H4 (cell line): ENCODE measurements around the gene SPATS2. TPM values are rescaled to one million over a fixed set of nuclear protein-coding genes. Genes with fewer than 3 reads are reported as not detected.
"Not testable (repeated sequence)": the region's sequence is repeated elsewhere in the genome, so short reads cannot be mapped to it uniquely, and the experiment has no call there.

Experiments
- DNase-seq: peaks from one replicate; pipeline ENCODE4 v3.0.0-alpha.2; 2015; ENCODE audit warnings: low spot score
- total RNA-seq: library from RNA; depleted of rRNA; stranded (reverse); fragments of >200 nt; shearing (Covaris generic); gene quantifications from 2 replicates; pipeline ENCODE4 v1.2.3, GENCODE V29; 2014

SPATS2 gene
- total RNA-seq, 1 experiment from 2014 or later: 34.1 TPM

GRCh38 chr12:49404956-49405355 is 37.7 kb downstream of the SPATS2 start:
- no peak for DNase-seq

- no peak for DNase-seq
These were observed 43.6 kb downstream of the SPATS2 start for GRCh38 chr12:49410818-49411217.

- no peak for DNase-seq
These were observed 45.7 kb downstream of the SPATS2 start for GRCh38 chr12:49413010-49413409.

- DNase-seq: no peak
These were observed 46.5 kb downstream of the SPATS2 start for GRCh38 chr12:49413796-49414195.

- DNase-seq: no peak
These were observed 47.1 kb downstream of the SPATS2 start for GRCh38 chr12:49414364-49414763.

GRCh38 chr12:49415521-49415970 is 48.3 kb downstream of the SPATS2 start:
- no peak for DNase-seq

GRCh38 chr12:49416892-49417291 is 49.6 kb downstream of the SPATS2 start:
- DNase-seq: no peak

GRCh38 chr12:49417558-49417957 is 50.3 kb downstream of the SPATS2 start:
- DNase-seq: no peak

GRCh38 chr12:49420556-49420955 is 53.3 kb downstream of the SPATS2 start:
- no peak for DNase-seq

- DNase-seq: no peak
These were observed 54.9 kb downstream of the SPATS2 start for GRCh38 chr12:49422114-49422513.

GRCh38 chr12:49428793-49429192 is 61.5 kb downstream of the SPATS2 start:
- peak; percentile 16 for DNase-seq

- no peak for DNase-seq
These were observed 65.4 kb downstream of the SPATS2 start for GRCh38 chr12:49432616-49433015.

GRCh38 chr12:49436799-49437198 is 69.5 kb downstream of the SPATS2 start:
- DNase-seq: not testable (repeated sequence)

GRCh38 chr12:49439042-49439441 is 71.8 kb downstream of the SPATS2 start:
- DNase-seq: no peak

- DNase-seq: no peak
These were observed 72.8 kb downstream of the SPATS2 start for GRCh38 chr12:49440035-49440434.

GRCh38 chr12:49442915-49443314 is 75.7 kb downstream of the SPATS2 start:
- DNase-seq: no peak

GRCh38 chr12:49446571-49446970 is 79.3 kb downstream of the SPATS2 start:
- no peak for DNase-seq

- no peak for DNase-seq
These were observed 81.6 kb downstream of the SPATS2 start for GRCh38 chr12:49448858-49449257.

- DNase-seq: no peak
These were observed 84.4 kb downstream of the SPATS2 start for GRCh38 chr12:49451468-49452259.

GRCh38 chr12:49455501-49455900 is 88.2 kb downstream of the SPATS2 start:
- no peak for DNase-seq

GRCh38 chr12:49456131-49456679 is 88.9 kb downstream of the SPATS2 start:
- no peak for DNase-seq

GRCh38 chr12:49458816-49459215 is 91.6 kb downstream of the SPATS2 start:
- no peak for DNase-seq

- DNase-seq: no peak
These were observed 94.0 kb downstream of the SPATS2 start for GRCh38 chr12:49461221-49461620.
